B cell (primary cell): Measurements from ENCODE around the gene PEX14. TPM values are rescaled to one million over a fixed set of nuclear protein-coding genes. Genes with fewer than 3 reads are reported as not detected.

Experiments used
- ATAC-seq: fragments of 200-7000 bp; cut with Tn5 transposase; one replicate; pipeline ENCODE4 v1.10.0; 2021; ENCODE audit warnings: low read depth, mild to moderate bottlenecking, moderate number of reproducible peaks, moderate library complexity
- CTCF ChIA-PET: fragments of 350-600 bp; sonication (Branson Sonifier 250); formaldehyde crosslinking; loops from one replicate; lab custom pipeline; 2021; ENCODE audit warnings: antibody characterized with exemption, inconsistent platforms; lab: Charles Lee
- POLR2A ChIA-PET: fragments of 350-600 bp; sonication (Branson Sonifier 250); formaldehyde crosslinking; loops from one replicate; lab custom pipeline; 2021; ENCODE audit warnings: antibody characterized with exemption; lab: Charles Lee
- DNase-seq: peaks from one replicate; pipeline ENCODE4 v3.0.0; 2013
- H2AFZ ChIP-seq: 2 replicates; pipeline ENCODE4 v1.6.1; 2012; ENCODE audit warnings: mild to moderate bottlenecking, low read depth, low read length; ENCODE audit not compliant: insufficient read depth, poor library complexity, severe bottlenecking
- H3K27ac ChIP-seq, 2 donors: 1 replicate in 1 of 2; 2 replicates in 1 of 2; pipeline ENCODE4 v1.5.1; 2012 to 2013; ENCODE audit warnings: low read length in 2 of 2, mild to moderate bottlenecking in 2 of 2, moderate library complexity in 1 of 2
- H3K27me3 ChIP-seq, 4 experiments: fragments of 200-600 bp in 1 of 4; sonication (generic) in 1 of 4; replicated peaks in 1 of 4; 1 replicate in 2 of 4; 2 replicates in 2 of 4; pipeline versions ENCODE4 v1.6.1 to v1.7.0; 2013 to 2016; ENCODE audit warnings: low read length in 3 of 4, mild to moderate bottlenecking in 2 of 4, mixed read lengths in 1 of 4, moderate library complexity in 1 of 4; ENCODE audit not compliant: insufficient read depth in 4 of 4, control insufficient read depth in 3 of 4; ENCODE audit errors: control extremely low read depth in 1 of 4
- H3K36me3 ChIP-seq, 2 experiments: replicated peaks in 1 of 2; 1 replicate in 1 of 2; 2 replicates in 1 of 2; pipeline versions ENCODE4 v1.6.1 to v1.7.1; 2013; ENCODE audit warnings: low read length in 1 of 2; ENCODE audit not compliant: insufficient read depth in 2 of 2, control insufficient read depth in 1 of 2; ENCODE audit errors: control extremely low read depth in 1 of 2, extremely low read depth in 1 of 2
- H3K4me1 ChIP-seq, 2 donors: fragments of 200-600 bp in 1 of 2; sonication (generic) in 1 of 2; 1 replicate in 1 of 2; 2 replicates in 1 of 2; pipeline versions ENCODE4 v1.5.1 to v1.6.1; 2013 to 2017; ENCODE audit warnings: low read length in 2 of 2; ENCODE audit not compliant: control insufficient read depth in 2 of 2, insufficient read depth in 2 of 2
- H3K4me2 ChIP-seq: replicated peaks from 2 replicates; pipeline ENCODE3; 2012; ENCODE audit warnings: mild to moderate bottlenecking, low read depth, low read length; ENCODE audit not compliant: poor library complexity, severe bottlenecking
- H3K4me3 ChIP-seq, 5 experiments: fragments of 200-600 bp in 1 of 5; sonication (generic) in 1 of 5; 1 replicate in 3 of 5; 2 replicates in 2 of 5; pipeline versions ENCODE4 v1.5.1 to v1.7.0; 2011 to 2016; ENCODE audit warnings: low read length in 4 of 5, mild to moderate bottlenecking in 4 of 5, low read depth in 2 of 5, control low read depth in 1 of 5, moderate library complexity in 1 of 5; ENCODE audit not compliant: insufficient read depth in 1 of 5; ENCODE audit errors: control extremely low read depth in 1 of 5, extremely low read depth in 1 of 5
- H3K79me2 ChIP-seq: fragments of 200-600 bp; sonication (generic); one replicate; pipeline ENCODE4 v1.6.0; 2016; ENCODE audit warnings: low read length; ENCODE audit not compliant: control insufficient read depth, insufficient read depth
- H3K9ac ChIP-seq: fragments of 200-600 bp; sonication (generic); 2 replicates; pipeline ENCODE4 v1.6.1; 2017; ENCODE audit warnings: mild to moderate bottlenecking, low read length, moderate library complexity
- H3K9me3 ChIP-seq, 3 donors: one replicate each; pipeline versions ENCODE4 v1.6.1 to v1.7.1; 2013; ENCODE audit warnings: low read length in 2 of 3; ENCODE audit not compliant: control insufficient read depth in 2 of 3, insufficient read depth in 1 of 3; ENCODE audit errors: control extremely low read depth in 1 of 3
- H4K20me1 ChIP-seq: 2 replicates; pipeline ENCODE4 v1.6.0; 2012; ENCODE audit warnings: mild to moderate bottlenecking, low read length; ENCODE audit not compliant: insufficient read depth, control insufficient read depth, poor library complexity, severe bottlenecking
- H3K27ac Mint-ChIP-seq: one replicate; pipeline ENCODE4 v1.8.0; 2021; ENCODE audit warnings: mixed read lengths
- H3K27me3 Mint-ChIP-seq: one replicate; pipeline ENCODE4 v1.8.0; 2021; ENCODE audit warnings: mixed read lengths
- H3K4me1 Mint-ChIP-seq: one replicate; pipeline ENCODE4 v1.8.0; 2021; ENCODE audit warnings: mixed read lengths
- H3K4me3 Mint-ChIP-seq: one replicate; pipeline ENCODE4 v1.8.0; 2021; ENCODE audit warnings: mixed read lengths
- H3K9me3 Mint-ChIP-seq: one replicate; pipeline ENCODE4 v1.8.0; 2022; ENCODE audit warnings: mixed read lengths; ENCODE audit not compliant: insufficient read depth
- EZH2 ChIP-seq: IDR thresholded peaks from 2 replicates; pipeline ENCODE4 v1.6.1; 2012; ENCODE audit warnings: borderline replicate concordance, low read depth, mild to moderate bottlenecking, moderate library complexity, low read length; ENCODE audit not compliant: insufficient read depth, poor library complexity, severe bottlenecking
- WGBS: methylation state at CpG from one replicate; pipeline ENCODE4 v1.1.5; 2013; ENCODE audit warnings: missing lambda C conversion rate; ENCODE audit not compliant: insufficient coverage; 5-methylcytosine and 5-hydroxymethylcytosine counted together
- intact Hi-C: fragments of 100-400 bp; cut with micrococcal nuclease; formaldehyde crosslinking; loops from one replicate; pipeline ENCODE4 v1.10.0; 2022
- polyA plus RNA-seq: library from polyadenylated mRNA; depleted of rRNA; stranded (reverse); fragments of >200 nt; gene quantifications from 2 replicates; pipeline ENCODE4 v1.2.3, GENCODE V29; 2012
- total RNA-seq, 2 donors: library from RNA; stranded (reverse); fragments of 120-200 nt in 1 of 2; gene quantifications; 1 replicate in 1 of 2; 2 replicates in 1 of 2; pipeline versions ENCODE4 v1.2.3 to v1.2.4, GENCODE V29; 2013 to 2022
- TF ChIP-seq, protein P1 (sequence below): fragments of 200-600 bp; IDR thresholded peaks from one replicate; pipeline ENCODE4 v1.8.0; 2022; ENCODE audit warnings: antibody characterized with exemption, mild to moderate bottlenecking

The PEX14 gene
- total and polyA plus RNA-seq, 2 donors (not counting 1 experiment from before 2014, with no cell fraction given) = 14.1 to 19.3 TPM

DNA sequence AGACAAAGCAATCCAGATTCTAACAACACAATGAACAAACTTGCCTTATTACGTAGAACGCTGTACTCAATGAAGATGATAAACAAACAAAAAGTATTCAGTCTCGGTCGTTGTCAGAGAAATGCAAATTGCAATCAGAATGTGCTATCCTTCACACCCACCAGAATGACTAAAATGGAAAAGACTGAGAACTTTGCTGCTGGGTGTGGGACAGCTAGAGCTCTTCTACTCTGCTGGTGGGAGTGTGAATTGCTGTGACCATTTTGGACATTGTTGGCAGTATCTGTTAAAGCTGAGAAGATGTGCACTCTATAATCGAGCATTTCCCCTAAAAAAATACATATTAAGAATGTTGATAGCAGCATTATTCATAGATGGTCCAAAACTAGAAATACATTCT lies 111.4 kb downstream of the PEX14 start:
- intact Hi-C loops = no loop called here

GRCh38 chr1:10588640-10589039 lies 113.9 kb downstream of the PEX14 start:
- H3K4me1 Mint-ChIP-seq = no peaks in the 10 kb centered on the region
- WGBS = 100% methylated on average over 2 of the region's 5 CpGs
- H3K4me3 Mint-ChIP-seq = no peak overlapping the region
- H3K27ac Mint-ChIP-seq = no peak overlapping the region
- no peaks in the 10 kb centered on the region for H3K9me3 ChIP-seq
- no peak overlapping the region for H3K4me3 ChIP-seq
- TF ChIP-seq, protein P1, sequence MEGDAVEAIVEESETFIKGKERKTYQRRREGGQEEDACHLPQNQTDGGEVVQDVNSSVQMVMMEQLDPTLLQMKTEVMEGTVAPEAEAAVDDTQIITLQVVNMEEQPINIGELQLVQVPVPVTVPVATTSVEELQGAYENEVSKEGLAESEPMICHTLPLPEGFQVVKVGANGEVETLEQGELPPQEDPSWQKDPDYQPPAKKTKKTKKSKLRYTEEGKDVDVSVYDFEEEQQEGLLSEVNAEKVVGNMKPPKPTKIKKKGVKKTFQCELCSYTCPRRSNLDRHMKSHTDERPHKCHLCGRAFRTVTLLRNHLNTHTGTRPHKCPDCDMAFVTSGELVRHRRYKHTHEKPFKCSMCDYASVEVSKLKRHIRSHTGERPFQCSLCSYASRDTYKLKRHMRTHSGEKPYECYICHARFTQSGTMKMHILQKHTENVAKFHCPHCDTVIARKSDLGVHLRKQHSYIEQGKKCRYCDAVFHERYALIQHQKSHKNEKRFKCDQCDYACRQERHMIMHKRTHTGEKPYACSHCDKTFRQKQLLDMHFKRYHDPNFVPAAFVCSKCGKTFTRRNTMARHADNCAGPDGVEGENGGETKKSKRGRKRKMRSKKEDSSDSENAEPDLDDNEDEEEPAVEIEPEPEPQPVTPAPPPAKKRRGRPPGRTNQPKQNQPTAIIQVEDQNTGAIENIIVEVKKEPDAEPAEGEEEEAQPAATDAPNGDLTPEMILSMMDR = no peak
- no peak for TF ChIP-seq EZH2
- H3K27me3 Mint-ChIP-seq = no peaks in the 10 kb centered on the region
- no peak overlapping the region for H3K4me2 ChIP-seq
- intact Hi-C loops = no loop called here
- no peaks in the 10 kb centered on the region for H3K79me2 ChIP-seq
- H3K36me3 ChIP-seq = peaks cover 0 to 4% of the 10 kb centered on the region in 2 experiments
- H3K27ac ChIP-seq = no peak overlapping the region
- ATAC-seq (no peak), DNase-seq (no peak)
- H3K9me3 Mint-ChIP-seq = no peaks in the 10 kb centered on the region
- no peak overlapping the region for H2AFZ ChIP-seq
- H4K20me1 ChIP-seq = no peaks in the 10 kb centered on the region
- ChIA-PET POLR2A (no interaction called here), CTCF (no interaction called here)
- no peaks in the 10 kb centered on the region for H3K27me3 ChIP-seq
- H3K4me1 ChIP-seq = no peaks in the 10 kb centered on the region
- no peak overlapping the region for H3K9ac ChIP-seq

More for the DNA sequence above, 111.4 kb downstream of the PEX14 start:
- Mint-ChIP-seq H3K27ac (no peak overlapping the region), H3K4me3 (no peak overlapping the region), H3K9me3 (no peaks in the 10 kb centered on the region), H3K4me1 (no peaks in the 10 kb centered on the region), H3K27me3 (no peaks in the 10 kb centered on the region)
- ATAC-seq = no peak
- H3K27ac ChIP-seq = no peak overlapping the region
- no peaks in the 10 kb centered on the region for H4K20me1 ChIP-seq
- no peaks in the 10 kb centered on the region for H3K79me2 ChIP-seq
- no peak overlapping the region for H2AFZ ChIP-seq
- no peak for DNase-seq
- WGBS = no CpG with 5 or more reads among the region's 5 CpGs
- POLR2A ChIA-PET = no interaction called here
- no peak overlapping the region for H3K4me2 ChIP-seq
- peaks cover 0 to 4% of the 10 kb centered on the region in 2 experiments for H3K36me3 ChIP-seq
- H3K9ac ChIP-seq = no peak overlapping the region
- H3K4me1 ChIP-seq = no peaks in the 10 kb centered on the region
- TF ChIP-seq, protein P1 = no peak
- TF ChIP-seq EZH2 = no peak
- no peaks in the 10 kb centered on the region for H3K27me3 ChIP-seq
- H3K4me3 ChIP-seq = no peak overlapping the region
- CTCF ChIA-PET = no interaction called here
- peaks cover 0 to 1% (median 0%) of the 10 kb centered on the region in 3 donors for H3K9me3 ChIP-seq
